Kidney (tissue), 14 donors: ENCODE results near the gene DSC1. TPM values are rescaled to one million over a fixed set of nuclear protein-coding genes. Genes with fewer than 3 reads are reported as not detected.

Source experiments
- DNase-seq, 5 donors: peaks; one replicate each; pipeline ENCODE4 v3.0.0-alpha.2; 2013 to 2020
- FAIRE-seq: peaks from 2 replicates; lab custom pipeline; 2012; peaks lifted over from hg19 to GRCh38; lab: Jason Lieb, UNC
- H3K27ac ChIP-seq, 2 donors: one replicate each; pipeline ENCODE4 v1.7.0; 2013; ENCODE audit warnings: low read depth in 2 of 2, low read length in 2 of 2, inconsistent platforms in 1 of 2
- H3K27me3 ChIP-seq: one replicate; pipeline ENCODE4 v1.7.1; 2013; ENCODE audit warnings: low read length, inconsistent platforms; ENCODE audit not compliant: control insufficient read depth, insufficient read depth
- H3K36me3 ChIP-seq, 3 donors: one replicate each; pipeline versions ENCODE4 v1.7.0 to v1.7.1; 2013; ENCODE audit warnings: low read length in 3 of 3, control low read depth in 1 of 3, inconsistent platforms in 1 of 3; ENCODE audit not compliant: insufficient read depth in 3 of 3, control insufficient read depth in 2 of 3
- H3K4me1 ChIP-seq, 3 donors: one replicate each; pipeline versions ENCODE4 v1.7.0 to v1.7.1; 2013; ENCODE audit warnings: low read length in 3 of 3, inconsistent platforms in 1 of 3, low read depth in 1 of 3; ENCODE audit not compliant: control insufficient read depth in 2 of 3, insufficient read depth in 2 of 3
- H3K4me3 ChIP-seq, 3 donors: one replicate each; pipeline versions ENCODE4 v1.7.0 to v1.8.1; 2013; ENCODE audit warnings: low read length in 3 of 3, control low read depth in 1 of 3, inconsistent platforms in 1 of 3
- H3K9ac ChIP-seq, 3 donors: one replicate each; pipeline versions ENCODE4 v1.7.0 to v1.7.1; 2013; ENCODE audit warnings: low read length in 3 of 3, control low read depth in 1 of 3, inconsistent platforms in 1 of 3
- H3K9me3 ChIP-seq, 3 donors: one replicate each; pipeline versions ENCODE4 v1.7.0 to v1.7.1; 2013; ENCODE audit warnings: low read length in 3 of 3, control low read depth in 1 of 3, inconsistent platforms in 1 of 3; ENCODE audit not compliant: control insufficient read depth in 2 of 3, insufficient read depth in 1 of 3
- CTCF ChIP-seq: IDR thresholded peaks from 3 replicates; pipeline ENCODE4 v1.5.1; 2012; ENCODE audit warnings: mild to moderate bottlenecking, moderate library complexity, borderline replicate concordance; ENCODE audit not compliant: insufficient read depth; ENCODE audit errors: extremely low read depth
- intact Hi-C: fragments of 100-400 bp; cut with DNase I; formaldehyde crosslinking; loops from one replicate; pipeline ENCODE4 v1.11.1; 2022
- polyA plus RNA-seq: library from polyadenylated mRNA; stranded (reverse); fragments of 350-450 nt; fragmentation: Illumina TruSeq; extraction: RNeasy Lipid Tissue Mini Kit (QIAGEN cat#74804); gene quantifications from one replicate; pipeline ENCODE4 v1.2.3, GENCODE V29; 2014; ENCODE audit warnings: low read depth, low replicate concordance; ENCODE audit not compliant: insufficient read depth
- total RNA-seq: library from RNA; stranded (reverse); fragmentation: NEBNext Ultra II Directional; extraction: Animal tissue kit (Norgen Biotek cat#: 25700); gene quantifications from one replicate; pipeline ENCODE4 v1.2.1, GENCODE V29; 2021
- donor health status: control.
- donor health status: control.
- donor health status: control.
- donor health status: control.
- donor health status: control.
- donor health status: DM: yes; HTN: yes; CAD: no.
- donor health status: Normal renal cell carcinoma (clear cell type).

Gene DSC1
- total and polyA plus RNA-seq, 2 donors from 2014 or later = not detected

GRCh38 chr18:31192086-31192776, 29.6 kb upstream of the DSC1 start:
- H3K9me3 ChIP-seq = no peaks in the 10 kb centered on the region
- no peaks in the 10 kb centered on the region for H3K4me1 ChIP-seq
- H3K27ac ChIP-seq = no peak overlapping the region
- H3K36me3 ChIP-seq = no peaks in the 10 kb centered on the region
- H3K27me3 ChIP-seq = no peaks in the 10 kb centered on the region
- intact Hi-C loops = no loop called here
- FAIRE-seq = no peak
- TF ChIP-seq CTCF = no peak
- no peak for DNase-seq
- H3K4me3 ChIP-seq = no peak overlapping the region
- no peak overlapping the region for H3K9ac ChIP-seq

- Histone ChIP-seq H3K27ac (no peak overlapping the region), H3K9me3 (no peaks in the 10 kb centered on the region), H3K36me3 (no peaks in the 10 kb centered on the region), H3K4me1 (no peaks in the 10 kb centered on the region), H3K27me3 (no peaks in the 10 kb centered on the region), H3K4me3 (no peak overlapping the region), H3K9ac (no peak overlapping the region)
- TF ChIP-seq CTCF = no peak
- DNase-seq = no peak
- intact Hi-C loops = no loop called here
- FAIRE-seq = no peak
Measured at GRCh38 chr18:31190919-31191318, 28.3 kb upstream of the DSC1 start.

- DNase-seq = no peak
- no peak overlapping the region for H3K9ac ChIP-seq
- intact Hi-C loops = no loop called here
- no peaks in the 10 kb centered on the region for H3K4me1 ChIP-seq
- no peak overlapping the region for H3K27ac ChIP-seq
- H3K9me3 ChIP-seq = no peaks in the 10 kb centered on the region
- FAIRE-seq = no peak
- no peak overlapping the region for H3K4me3 ChIP-seq
- H3K36me3 ChIP-seq = no peaks in the 10 kb centered on the region
- TF ChIP-seq CTCF = no peak
- H3K27me3 ChIP-seq = no peaks in the 10 kb centered on the region
Measured at GRCh38 chr18:31189757-31190156, 27.1 kb upstream of the DSC1 start.
